HCT116 (cell line): ENCODE measurements around the gene COL3A1. TPM values are rescaled to one million over a fixed set of nuclear protein-coding genes. Genes with fewer than 3 reads are reported as not detected.

Experiments
- ATAC-seq: fragments of 200-7000 bp; cut with Tn5 transposase; 2 replicates; pipeline ENCODE4 v1.9.1; 2020; ENCODE audit warnings: mild to moderate bottlenecking, moderate library complexity
- BruUV-seq: library from RNA; stranded (reverse); fragments of 400-500 nt; replicated peaks from 2 replicates; lab custom pipeline; 2021; lab: Mats Ljungman, UMichigan
- CTCF ChIA-PET: fragments of 300-600 bp; sonication (Branson Sonifier 250); formaldehyde crosslinking; loops from one replicate; lab custom pipeline; 2021; ENCODE audit warnings: antibody characterized with exemption; lab: Charles Lee
- POLR2A ChIA-PET: fragments of 300-600, 350-600 bp; sonication (Branson Sonifier 250); formaldehyde crosslinking; loops from one replicate; lab custom pipeline; 2021; ENCODE audit warnings: antibody characterized with exemption; lab: Charles Lee
- RAD21 ChIA-PET, 2 experiments: fragments of 300-600 bp; sonication (Branson Sonifier 250); formaldehyde crosslinking; loops; one replicate each; lab custom pipeline; 2023; ENCODE audit warnings: low total read pairs in 2 of 2; ENCODE audit not compliant: uncharacterized antibody in 2 of 2, unreplicated experiment in 2 of 2, low non-redundant PET in 1 of 2; lab: Charles Lee
- DNase-seq: peaks from one replicate; pipeline ENCODE4 v3.0.0-alpha.2; 2010; ENCODE audit warnings: low read depth, low spot score
- H2AFZ ChIP-seq: fragments of 200-600 bp; shearing (Covaris generic), sonication (generic); 2 replicates; pipeline ENCODE4 v1.6.1; 2017; ENCODE audit warnings: low read depth, mixed run types, mixed read lengths, antibody characterized with exemption, low read length; ENCODE audit not compliant: poor library complexity, severe bottlenecking
- H3K27ac ChIP-seq: 2 replicates; pipeline ENCODE4 v1.5.1; 2012; ENCODE audit warnings: low read depth, low read length
- H3K27me3 ChIP-seq: fragments of 200-600 bp; sonication (generic); 2 replicates; pipeline ENCODE4 v1.6.1; 2016; ENCODE audit warnings: mixed run types, low read length, mixed read lengths; ENCODE audit not compliant: insufficient read depth
- H3K36me3 ChIP-seq, 2 experiments: fragments of 200-500 bp in 1 of 2; fragments of 200-600 bp in 1 of 2; sonication (Bioruptor generic) in 1 of 2; sonication (generic) in 1 of 2; 2 replicates each; pipeline versions ENCODE4 v1.5.1 to v1.6.1; 2014 to 2016; ENCODE audit warnings: low read length in 2 of 2, inconsistent platforms in 1 of 2, mixed read lengths in 1 of 2, mixed run types in 1 of 2; ENCODE audit not compliant: insufficient read depth in 2 of 2, control insufficient read depth in 1 of 2
- H3K4me1 ChIP-seq, 2 experiments: fragments of 200-600 bp in 1 of 2; sonication (generic) in 1 of 2; 2 replicates each; pipeline versions ENCODE4 v1.5.1 to v1.6.1; 2012 to 2017; ENCODE audit warnings: low read length in 2 of 2, inconsistent platforms in 1 of 2, mild to moderate bottlenecking in 1 of 2, mixed read lengths in 1 of 2, mixed run types in 1 of 2, moderate library complexity in 1 of 2; ENCODE audit not compliant: insufficient read depth in 2 of 2, control insufficient read depth in 1 of 2
- H3K4me2 ChIP-seq: fragments of 200-600 bp; sonication (generic); 2 replicates; pipeline ENCODE4 v1.6.1; 2017; ENCODE audit warnings: mixed run types, low read length, mixed read lengths
- H3K4me3 ChIP-seq, 2 experiments: fragments of 200-600 bp in 1 of 2; sonication (generic) in 1 of 2; replicated peaks in 1 of 2; 2 replicates each; pipeline ENCODE4 v1.5.1; 2011 to 2016; ENCODE audit warnings: low read length in 2 of 2, control low read depth in 1 of 2, low read depth in 1 of 2, mild to moderate bottlenecking in 1 of 2, mixed read lengths in 1 of 2, mixed run types in 1 of 2
- H3K79me2 ChIP-seq: fragments of 200-600 bp; sonication (generic); 2 replicates; pipeline ENCODE4 v1.6.1; 2017; ENCODE audit warnings: mild to moderate bottlenecking, mixed run types, low read length, moderate library complexity, mixed read lengths; ENCODE audit not compliant: insufficient read depth
- H3K9ac ChIP-seq: fragments of 200-600 bp; sonication (generic); 2 replicates; pipeline ENCODE4 v1.6.1; 2016; ENCODE audit warnings: low read length, mixed read lengths
- H3K9me2 ChIP-seq: fragments of 200-600 bp; sonication (generic), shearing (Covaris generic); 2 replicates; pipeline ENCODE4 v1.6.1; 2017; ENCODE audit warnings: mixed run types, mild to moderate bottlenecking, moderate library complexity; ENCODE audit not compliant: insufficient read depth
- H3K9me3 ChIP-seq, 2 experiments: fragments of 200-500 bp in 1 of 2; fragments of 200-600 bp in 1 of 2; sonication (Bioruptor generic) in 1 of 2; sonication (generic) in 1 of 2; 2 replicates each; pipeline ENCODE4 v1.6.1; 2014 to 2017; ENCODE audit warnings: low read length in 2 of 2, mixed read lengths in 2 of 2, inconsistent platforms in 1 of 2, low read depth in 1 of 2, mild to moderate bottlenecking in 1 of 2, mixed run types in 1 of 2, moderate library complexity in 1 of 2; ENCODE audit not compliant: control insufficient read depth in 1 of 2, insufficient read depth in 1 of 2
- H4K20me1 ChIP-seq: fragments of 200-600 bp; sonication (generic), shearing (Covaris generic); 2 replicates; pipeline ENCODE4 v1.6.1; 2017; ENCODE audit warnings: mixed run types, mild to moderate bottlenecking, moderate library complexity; ENCODE audit not compliant: insufficient read depth
- ATF3 ChIP-seq: IDR thresholded peaks from 2 replicates; pipeline ENCODE4 v1.6.1; 2012
- CBX3 ChIP-seq: IDR thresholded peaks from 2 replicates; pipeline ENCODE4 v1.6.1; 2012; ENCODE audit warnings: low read depth
- CEBPB ChIP-seq: IDR thresholded peaks from 2 replicates; pipeline ENCODE4 v1.6.1; 2012; ENCODE audit warnings: low read depth
- EGR1 ChIP-seq: IDR thresholded peaks from 2 replicates; pipeline ENCODE4 v1.6.1; 2012; ENCODE audit warnings: low read depth
- EZH2 ChIP-seq: fragments of 200-600 bp; sonication (generic); IDR thresholded peaks from 2 replicates; pipeline ENCODE4 v1.6.1; 2017; ENCODE audit warnings: antibody characterized with exemption, mixed run types
- FOSL1 ChIP-seq: IDR thresholded peaks from 2 replicates; pipeline ENCODE4 v1.6.1; 2012; ENCODE audit warnings: low read depth
- JUND ChIP-seq: IDR thresholded peaks from 2 replicates; pipeline ENCODE4 v1.6.1; 2012
- MAX ChIP-seq: IDR thresholded peaks from 2 replicates; pipeline ENCODE4 v1.6.1; 2012
- POLR2AphosphoS5 ChIP-seq: IDR thresholded peaks from 2 replicates; pipeline ENCODE4 v1.6.1; 2011; ENCODE audit warnings: mild to moderate bottlenecking, low read depth, low read length, moderate library complexity
- SIN3A ChIP-seq: IDR thresholded peaks from 2 replicates; pipeline ENCODE4 v1.6.1; 2012; ENCODE audit warnings: low read depth
- SP1 ChIP-seq: IDR thresholded peaks from 2 replicates; pipeline ENCODE4 v1.6.1; 2012; ENCODE audit warnings: low read depth
- SRF ChIP-seq: IDR thresholded peaks from 2 replicates; pipeline ENCODE4 v1.6.1; 2012; ENCODE audit warnings: low read depth
- TCF7L2 ChIP-seq: IDR thresholded peaks from 2 replicates; pipeline ENCODE4 v1.7.0; 2011; ENCODE audit warnings: borderline replicate concordance, inconsistent platforms; ENCODE audit not compliant: insufficient read depth, insufficient read length; ENCODE audit errors: extremely low read depth
- YY1 ChIP-seq: IDR thresholded peaks from 2 replicates; pipeline ENCODE4 v1.6.1; 2011; ENCODE audit warnings: low read length, low read depth, moderate library complexity, mild to moderate bottlenecking; ENCODE audit not compliant: insufficient replicate concordance; ENCODE audit errors: extremely low read depth
- ZFX ChIP-seq: fragments of 450-650 bp; IDR thresholded peaks from 2 replicates; pipeline ENCODE4 v1.6.1; 2017
- ZNF274 ChIP-seq: fragments of 200-500 bp; sonication (Bioruptor generic); IDR thresholded peaks from 2 replicates; pipeline ENCODE4 v1.6.1; 2014; ENCODE audit warnings: mild to moderate bottlenecking, low read depth, low read length, inconsistent platforms
- intact Hi-C: fragments of 100-400 bp; cut with micrococcal nuclease; formaldehyde crosslinking; loops from 2 replicates; pipeline ENCODE4 v1.10.0; 2022
- total RNA-seq: library from RNA; stranded (reverse); gene quantifications from one replicate; pipeline ENCODE4 v1.2.1, GENCODE V29; 2021; ENCODE audit not compliant: unreplicated experiment
- TF ChIP-seq, protein P1 (sequence below): IDR thresholded peaks from 2 replicates; pipeline ENCODE4 v1.6.1; 2012; ENCODE audit warnings: low read depth
- TF ChIP-seq, protein P2 (sequence below), 3 experiments: fragments of 200-600 bp in 1 of 3; sonication (generic) in 1 of 3; IDR thresholded peaks in 2 of 3; conservative IDR thresholded peaks in 1 of 3; 2 replicates each; pipeline ENCODE4 v1.5.1; 2012 to 2017; ENCODE audit warnings: low read depth in 2 of 3, low read length in 2 of 3, antibody characterized with exemption in 1 of 3, borderline replicate concordance in 1 of 3, control low read depth in 1 of 3, mild to moderate bottlenecking in 1 of 3, mixed read lengths in 1 of 3, mixed run types in 1 of 3, moderate library complexity in 1 of 3; ENCODE audit not compliant: insufficient read depth in 1 of 3
- TF ChIP-seq, protein P3 (sequence below): IDR thresholded peaks from 2 replicates; pipeline ENCODE4 v1.6.1; 2011; ENCODE audit warnings: mild to moderate bottlenecking, low read length, moderate library complexity; ENCODE audit not compliant: insufficient replicate concordance; ENCODE audit errors: extremely low read depth

COL3A1 gene
- total RNA-seq, 1 experiment from 2014 or later, result 1.0 TPM

DNA sequence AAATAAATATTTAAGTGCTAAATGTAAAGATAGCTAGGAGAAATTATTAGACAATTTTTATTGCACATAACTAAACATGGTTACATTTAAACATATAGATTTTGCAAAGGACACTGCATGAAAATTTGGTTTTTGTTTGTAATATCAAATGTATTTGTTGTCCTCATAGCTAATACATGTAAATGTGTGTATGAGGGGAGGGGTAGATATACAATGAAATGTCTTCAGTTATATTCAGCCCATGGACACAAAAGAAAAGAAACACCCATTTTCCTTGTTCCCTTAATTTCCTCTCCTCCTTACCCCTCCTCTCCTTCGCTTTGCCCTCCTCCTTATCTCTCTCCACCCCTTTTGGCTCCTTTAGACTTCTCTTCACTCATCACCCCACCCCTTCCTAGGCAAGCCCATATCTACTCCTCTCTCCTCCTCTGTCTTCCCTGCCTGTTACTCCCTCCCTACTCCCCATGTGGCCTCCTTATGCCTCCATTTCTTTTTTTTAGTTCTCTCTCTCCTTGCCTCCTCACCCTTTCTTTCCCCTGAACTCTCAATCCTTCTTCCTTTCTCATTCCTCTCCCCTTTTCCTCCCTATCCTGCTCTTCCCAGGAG lies 1.4 kb downstream of the COL3A1 start:
- RAD21 ChIA-PET, result interaction anchor here in 1 of 2 experiments (0.6 kb wide), 1 partner anchor 199 kb away, joined by 3 read pairs; no protein-coding TSS in a partner anchor
- Histone ChIP-seq H2AFZ (peak overlapping the region; percentile 97), H3K9me3 (no peaks in the 10 kb centered on the region), H3K79me2 (no peaks in the 10 kb centered on the region), H3K4me2 (no peak overlapping the region), H4K20me1 (no peaks in the 10 kb centered on the region), H3K4me1 (peaks cover 0 to 18% of the 10 kb centered on the region in 2 experiments; a peak in 2 of 4 replicates), H3K27me3 (no peaks in the 10 kb centered on the region), H3K36me3 (no peaks in the 10 kb centered on the region), H3K4me3 (no peak overlapping the region), H3K9ac (no peak overlapping the region), H3K9me2 (no peaks in the 10 kb centered on the region), H3K27ac (no peak overlapping the region)
- CTCF ChIA-PET, result interaction anchor here (1.1 to 5.0 kb wide), 5 partner anchors 9 to 450 kb away, joined by 3 to 85 read pairs (median 6); no protein-coding TSS in a partner anchor
- no TSS peak for BruUV-seq
- peak; percentile 39 for ATAC-seq
- TF ChIP-seq CEBPB (no peak), POLR2AphosphoS5 (no peak), TCF7L2 (no peak), ATF3 (no peak), SRF (no peak), ZNF274 (no peak), FOSL1 (no peak), SIN3A (no peak), MAX (no peak), JUND (no peak), YY1 (no peak), EGR1 (no peak), CBX3 (no peak), EZH2 (no peak), ZFX (no peak), SP1 (no peak)
- TF ChIP-seq, protein P1, sequence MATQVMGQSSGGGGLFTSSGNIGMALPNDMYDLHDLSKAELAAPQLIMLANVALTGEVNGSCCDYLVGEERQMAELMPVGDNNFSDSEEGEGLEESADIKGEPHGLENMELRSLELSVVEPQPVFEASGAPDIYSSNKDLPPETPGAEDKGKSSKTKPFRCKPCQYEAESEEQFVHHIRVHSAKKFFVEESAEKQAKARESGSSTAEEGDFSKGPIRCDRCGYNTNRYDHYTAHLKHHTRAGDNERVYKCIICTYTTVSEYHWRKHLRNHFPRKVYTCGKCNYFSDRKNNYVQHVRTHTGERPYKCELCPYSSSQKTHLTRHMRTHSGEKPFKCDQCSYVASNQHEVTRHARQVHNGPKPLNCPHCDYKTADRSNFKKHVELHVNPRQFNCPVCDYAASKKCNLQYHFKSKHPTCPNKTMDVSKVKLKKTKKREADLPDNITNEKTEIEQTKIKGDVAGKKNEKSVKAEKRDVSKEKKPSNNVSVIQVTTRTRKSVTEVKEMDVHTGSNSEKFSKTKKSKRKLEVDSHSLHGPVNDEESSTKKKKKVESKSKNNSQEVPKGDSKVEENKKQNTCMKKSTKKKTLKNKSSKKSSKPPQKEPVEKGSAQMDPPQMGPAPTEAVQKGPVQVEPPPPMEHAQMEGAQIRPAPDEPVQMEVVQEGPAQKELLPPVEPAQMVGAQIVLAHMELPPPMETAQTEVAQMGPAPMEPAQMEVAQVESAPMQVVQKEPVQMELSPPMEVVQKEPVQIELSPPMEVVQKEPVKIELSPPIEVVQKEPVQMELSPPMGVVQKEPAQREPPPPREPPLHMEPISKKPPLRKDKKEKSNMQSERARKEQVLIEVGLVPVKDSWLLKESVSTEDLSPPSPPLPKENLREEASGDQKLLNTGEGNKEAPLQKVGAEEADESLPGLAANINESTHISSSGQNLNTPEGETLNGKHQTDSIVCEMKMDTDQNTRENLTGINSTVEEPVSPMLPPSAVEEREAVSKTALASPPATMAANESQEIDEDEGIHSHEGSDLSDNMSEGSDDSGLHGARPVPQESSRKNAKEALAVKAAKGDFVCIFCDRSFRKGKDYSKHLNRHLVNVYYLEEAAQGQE, result no peak
- TF ChIP-seq, protein P2, sequence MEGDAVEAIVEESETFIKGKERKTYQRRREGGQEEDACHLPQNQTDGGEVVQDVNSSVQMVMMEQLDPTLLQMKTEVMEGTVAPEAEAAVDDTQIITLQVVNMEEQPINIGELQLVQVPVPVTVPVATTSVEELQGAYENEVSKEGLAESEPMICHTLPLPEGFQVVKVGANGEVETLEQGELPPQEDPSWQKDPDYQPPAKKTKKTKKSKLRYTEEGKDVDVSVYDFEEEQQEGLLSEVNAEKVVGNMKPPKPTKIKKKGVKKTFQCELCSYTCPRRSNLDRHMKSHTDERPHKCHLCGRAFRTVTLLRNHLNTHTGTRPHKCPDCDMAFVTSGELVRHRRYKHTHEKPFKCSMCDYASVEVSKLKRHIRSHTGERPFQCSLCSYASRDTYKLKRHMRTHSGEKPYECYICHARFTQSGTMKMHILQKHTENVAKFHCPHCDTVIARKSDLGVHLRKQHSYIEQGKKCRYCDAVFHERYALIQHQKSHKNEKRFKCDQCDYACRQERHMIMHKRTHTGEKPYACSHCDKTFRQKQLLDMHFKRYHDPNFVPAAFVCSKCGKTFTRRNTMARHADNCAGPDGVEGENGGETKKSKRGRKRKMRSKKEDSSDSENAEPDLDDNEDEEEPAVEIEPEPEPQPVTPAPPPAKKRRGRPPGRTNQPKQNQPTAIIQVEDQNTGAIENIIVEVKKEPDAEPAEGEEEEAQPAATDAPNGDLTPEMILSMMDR (IDR thresholded peaks at IDR 0.05 in 2 of 3, conservative IDR thresholded peaks at IDR 0.05 in 1 of 3; ENCODE audit: borderline replicate concordance in 1 of 3, insufficient read depth in 1 of 3, low read depth in 2 of 3, low read length in 2 of 3), result no peak
- TF ChIP-seq, protein P3, sequence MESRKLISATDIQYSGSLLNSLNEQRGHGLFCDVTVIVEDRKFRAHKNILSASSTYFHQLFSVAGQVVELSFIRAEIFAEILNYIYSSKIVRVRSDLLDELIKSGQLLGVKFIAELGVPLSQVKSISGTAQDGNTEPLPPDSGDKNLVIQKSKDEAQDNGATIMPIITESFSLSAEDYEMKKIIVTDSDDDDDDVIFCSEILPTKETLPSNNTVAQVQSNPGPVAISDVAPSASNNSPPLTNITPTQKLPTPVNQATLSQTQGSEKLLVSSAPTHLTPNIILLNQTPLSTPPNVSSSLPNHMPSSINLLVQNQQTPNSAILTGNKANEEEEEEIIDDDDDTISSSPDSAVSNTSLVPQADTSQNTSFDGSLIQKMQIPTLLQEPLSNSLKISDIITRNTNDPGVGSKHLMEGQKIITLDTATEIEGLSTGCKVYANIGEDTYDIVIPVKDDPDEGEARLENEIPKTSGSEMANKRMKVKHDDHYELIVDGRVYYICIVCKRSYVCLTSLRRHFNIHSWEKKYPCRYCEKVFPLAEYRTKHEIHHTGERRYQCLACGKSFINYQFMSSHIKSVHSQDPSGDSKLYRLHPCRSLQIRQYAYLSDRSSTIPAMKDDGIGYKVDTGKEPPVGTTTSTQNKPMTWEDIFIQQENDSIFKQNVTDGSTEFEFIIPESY, result no peak
- POLR2A ChIA-PET, result no interaction called here
- no peak for DNase-seq
- intact Hi-C loops, result loop anchor here (2.0 to 10.0 kb wide), 3 partner anchors 193 to 1131 kb away; no protein-coding TSS in a partner anchor
